ENCODE results near the gene RYR1.
A peak's percentile ranks its signal among the peaks of the same experiment; 100 is the strongest.

The RYR1 gene

GRCh38 chr19:38402967-38403674, 30.4 kb upstream of the RYR1 start, which contains the start of gene FAM98C (continued):
- TF ChIP-seq ZNF354C (tag by site-specific recombination; IDR thresholded peaks at IDR 0.05; ENCODE audit: borderline replicate concordance, low read depth) = no peak
- TF ChIP-seq ZNF785 (tag by site-specific recombination; IDR thresholded peaks at IDR 0.05) = peak; percentile 74; the same call in 1 of the 2 replicates
- TF ChIP-seq ZNF473 (tag by site-specific recombination; IDR thresholded peaks at IDR 0.05) = no peak
- TF ChIP-seq SETDB1 (IDR thresholded peaks at IDR 0.05; ENCODE audit: insufficient read length, low read length) = no peak
- TF ChIP-seq ZNF658 (tag by site-specific recombination; IDR thresholded peaks at IDR 0.05) = no peak
- TF ChIP-seq TSHZ1 (tag by site-specific recombination; IDR thresholded peaks at IDR 0.05; ENCODE audit: borderline replicate concordance) = peak; percentile 57; the same call in 1 of the 2 replicates
- no peak for TF ChIP-seq ZNF140 (tag by site-specific recombination; IDR thresholded peaks at IDR 0.05)
- TF ChIP-seq OSR2 (tag by site-specific recombination; IDR thresholded peaks at IDR 0.05) = no peak; the same call in 1 of the 2 replicates
- TF ChIP-seq ZNF701 (tag by site-specific recombination; IDR thresholded peaks at IDR 0.05) = no peak
- no peak for TF ChIP-seq ZNF302 (tag by site-specific recombination; IDR thresholded peaks at IDR 0.05; ENCODE audit: low read depth)
- TF ChIP-seq ZNF175 (tag by site-specific recombination; IDR thresholded peaks at IDR 0.05) = no peak
- no peak for TF ChIP-seq GLI4 (tag by site-specific recombination; IDR thresholded peaks at IDR 0.05)
- peak; percentile 100 for TF ChIP-seq PATZ1 (tag by site-specific recombination; IDR thresholded peaks at IDR 0.05)
- peak; percentile 84 for TF ChIP-seq ZSCAN30 (tag by site-specific recombination; IDR thresholded peaks at IDR 0.05)
- TF ChIP-seq ZNF624 (tag by site-specific recombination; IDR thresholded peaks at IDR 0.05) = no peak
- TF ChIP-seq ZBTB6 (tag by site-specific recombination; IDR thresholded peaks at IDR 0.05) = no peak
- TF ChIP-seq ZNF530 (tag by site-specific recombination; IDR thresholded peaks at IDR 0.05; ENCODE audit: low read depth) = no peak
- no peak for TF ChIP-seq AEBP2 (tag by site-specific recombination; IDR thresholded peaks at IDR 0.05; ENCODE audit: borderline replicate concordance)
- no peak for TF ChIP-seq ZNF560 (tag by site-specific recombination; IDR thresholded peaks at IDR 0.05; ENCODE audit: borderline replicate concordance)
- peak; percentile 96 for TF ChIP-seq ZBTB8A (tag by site-specific recombination; IDR thresholded peaks at IDR 0.05)
- peak; percentile 98 for TF ChIP-seq SP2 (tag by site-specific recombination; IDR thresholded peaks at IDR 0.05)
- no peak for TF ChIP-seq ZNF174 (tag by site-specific recombination; IDR thresholded peaks at IDR 0.05)
- peak; percentile 97 for TF ChIP-seq ZNF600 (tag by site-specific recombination; IDR thresholded peaks at IDR 0.05)
- no peak for TF ChIP-seq ZNF416 (tag by site-specific recombination; IDR thresholded peaks at IDR 0.05)
- peak; percentile 94 for TF ChIP-seq KLF9 (tag by site-specific recombination; IDR thresholded peaks at IDR 0.05; ENCODE audit: low read depth)
- TF ChIP-seq ZNF837 (tag by site-specific recombination; IDR thresholded peaks at IDR 0.05) = no peak
- TF ChIP-seq EGR2 (tag by site-specific recombination; IDR thresholded peaks at IDR 0.05; ENCODE audit: low read depth) = peak; percentile 100
- no peak for TF ChIP-seq TCF7L2 (IDR thresholded peaks at IDR 0.05; ENCODE audit: borderline replicate concordance, low read depth, low read length)
- no peak for TF ChIP-seq ZNF26 (tag by site-specific recombination; IDR thresholded peaks at IDR 0.05)
- TF ChIP-seq ZBTB26 (tag by site-specific recombination; optimal IDR thresholded peaks at IDR 0.05) = peak; percentile 98

All from HEK293 (cell line).